GM21381 (cell line): ENCODE measurements around the gene CXCL11.
"Not testable (repeated sequence)": the region's sequence is repeated elsewhere in the genome, so short reads cannot be mapped to it uniquely, and the experiment has no call there.

Source experiments
- ATAC-seq: cut with Tn5 transposase; IDR thresholded peaks from one replicate; pipeline ENCODE4 v1.9.1; 2021; ENCODE audit warnings: mild to moderate bottlenecking, moderate library complexity; ENCODE audit not compliant: unreplicated experiment

Gene CXCL11

DNA sequence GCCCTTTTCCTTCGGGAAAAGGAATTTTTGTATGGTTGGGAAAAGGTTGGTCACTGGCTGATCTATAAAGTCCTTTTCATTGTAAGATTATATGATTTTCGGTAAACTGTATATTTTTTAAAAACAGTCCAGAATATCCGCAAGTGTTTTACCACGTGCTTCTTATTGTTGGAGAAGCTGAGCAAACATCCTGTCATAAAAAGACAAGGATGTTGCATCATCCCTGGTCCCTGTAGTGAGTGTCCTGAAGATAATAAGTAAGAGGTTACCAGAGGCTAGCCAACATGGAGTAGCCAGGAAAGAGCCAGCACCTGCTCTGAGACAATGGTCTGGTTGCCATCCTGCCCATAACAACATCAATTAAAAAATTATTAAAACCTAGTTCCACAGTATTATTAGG lies 33.7 kb downstream of the CXCL11 start:
- no peak for ATAC-seq

GRCh38 chr4:76001700-76002099 lies 34.2 kb downstream of the CXCL11 start:
- no peak for ATAC-seq

DNA sequence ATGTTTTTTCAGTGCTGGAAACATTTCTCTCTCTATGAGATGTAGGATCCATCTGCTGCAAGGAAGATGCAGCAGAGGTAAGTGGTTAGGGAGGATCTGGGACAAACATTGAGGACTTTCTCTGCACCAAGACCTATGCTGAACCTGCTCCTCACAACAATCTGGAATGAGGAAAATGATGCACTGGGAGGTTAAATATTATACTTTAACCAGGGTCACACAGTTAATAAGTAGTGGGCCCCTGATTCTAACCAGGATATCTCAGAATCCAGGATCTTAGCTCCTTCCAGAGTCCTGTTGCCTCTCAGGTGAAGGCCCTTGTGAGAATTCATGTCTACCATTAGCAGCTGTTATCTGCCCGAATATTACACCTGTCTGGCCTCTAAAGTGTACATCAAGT lies 35.6 kb downstream of the CXCL11 start:
- no peak for ATAC-seq

DNA sequence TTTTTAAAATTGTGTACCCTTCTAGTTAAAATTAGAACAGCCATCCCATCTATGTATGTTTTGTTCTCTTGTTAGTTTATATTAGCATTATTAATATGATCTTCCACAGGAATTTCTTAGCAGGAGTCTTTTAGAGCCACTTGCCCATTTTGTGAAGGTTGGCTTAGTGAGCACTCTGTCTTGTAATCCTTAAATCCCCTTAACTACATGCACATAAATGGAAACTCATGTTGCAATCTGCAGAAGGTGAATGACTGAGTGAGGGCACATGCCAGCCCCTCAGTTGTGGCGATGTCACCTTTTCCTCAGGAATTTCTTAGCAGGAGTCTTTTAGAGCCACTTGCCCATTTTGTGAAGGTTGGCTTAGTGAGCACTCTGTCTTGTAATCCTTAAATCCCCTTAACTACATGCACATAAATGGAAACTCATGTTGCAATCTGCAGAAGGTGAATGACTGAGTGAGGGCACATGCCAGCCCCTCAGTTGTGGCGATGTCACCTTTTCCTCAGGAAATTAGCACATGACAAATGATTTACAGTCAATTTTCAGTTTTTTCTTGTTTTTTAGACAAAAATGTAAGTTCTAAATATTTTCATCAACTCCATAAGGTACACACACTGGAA lies 37.2 kb downstream of the CXCL11 start:
- not testable (repeated sequence) for ATAC-seq

DNA sequence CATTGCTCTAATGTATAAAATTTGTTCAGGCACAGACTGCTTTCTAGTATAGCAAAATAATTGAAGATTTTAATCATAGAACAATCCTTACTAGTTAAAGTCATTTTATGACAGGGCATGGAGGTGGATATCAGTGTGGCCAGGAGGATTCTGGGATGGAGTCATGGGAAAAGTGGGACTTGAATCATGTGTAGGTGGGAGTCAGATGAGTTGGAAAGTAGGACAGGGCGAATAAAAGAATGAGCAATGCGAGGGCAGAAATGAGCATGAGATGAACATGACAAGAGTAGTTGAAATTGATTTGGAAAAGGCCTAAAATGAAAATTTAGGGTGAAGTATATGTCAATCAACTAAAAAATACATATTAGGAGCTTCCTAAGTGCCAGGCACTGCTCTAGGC lies 37.9 kb downstream of the CXCL11 start:
- no peak for ATAC-seq

GRCh38 chr4:75997081-75997480 lies 38.8 kb downstream of the CXCL11 start:
- ATAC-seq, result no peak

DNA sequence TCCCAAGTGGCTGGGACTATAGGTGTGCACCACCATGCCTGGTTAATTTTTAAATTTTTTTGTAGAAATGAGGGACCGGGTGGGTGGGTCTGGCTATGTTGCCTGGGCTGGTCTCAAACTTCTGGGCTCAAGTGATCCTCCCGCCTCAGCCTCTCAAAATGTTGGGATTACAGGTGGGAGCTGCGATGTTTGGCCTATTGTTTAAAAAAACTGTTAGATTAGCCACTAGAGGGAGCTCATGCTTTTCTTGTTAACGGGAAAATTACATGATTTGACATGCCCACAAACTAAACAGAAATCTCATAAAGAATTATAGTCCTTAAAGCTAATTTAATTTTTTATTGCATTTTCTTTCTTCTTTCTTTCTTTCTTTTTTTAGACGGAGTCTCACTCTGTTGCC lies 40.1 kb downstream of the CXCL11 start:
- no peak for ATAC-seq

DNA sequence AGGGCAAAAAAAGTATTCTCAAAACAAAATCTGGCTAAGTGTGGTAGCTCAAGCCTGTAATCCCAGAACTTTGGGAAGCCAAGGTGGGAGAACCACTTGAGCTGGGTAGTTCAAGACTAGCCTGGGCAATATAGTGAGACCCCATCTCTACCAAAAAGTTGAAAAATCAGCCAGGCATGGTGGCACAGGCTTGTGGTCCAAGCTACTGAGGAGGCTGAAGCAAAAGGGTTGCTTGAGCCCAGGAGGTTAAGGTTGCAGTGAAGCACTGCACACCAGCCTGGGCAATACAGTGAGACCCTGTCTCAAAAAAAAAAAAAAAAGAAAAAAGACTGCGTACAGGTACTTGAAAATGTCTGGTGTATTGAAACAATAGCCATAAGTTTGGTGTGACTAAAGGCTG lies 43.4 kb downstream of the CXCL11 start:
- no peak for ATAC-seq

DNA sequence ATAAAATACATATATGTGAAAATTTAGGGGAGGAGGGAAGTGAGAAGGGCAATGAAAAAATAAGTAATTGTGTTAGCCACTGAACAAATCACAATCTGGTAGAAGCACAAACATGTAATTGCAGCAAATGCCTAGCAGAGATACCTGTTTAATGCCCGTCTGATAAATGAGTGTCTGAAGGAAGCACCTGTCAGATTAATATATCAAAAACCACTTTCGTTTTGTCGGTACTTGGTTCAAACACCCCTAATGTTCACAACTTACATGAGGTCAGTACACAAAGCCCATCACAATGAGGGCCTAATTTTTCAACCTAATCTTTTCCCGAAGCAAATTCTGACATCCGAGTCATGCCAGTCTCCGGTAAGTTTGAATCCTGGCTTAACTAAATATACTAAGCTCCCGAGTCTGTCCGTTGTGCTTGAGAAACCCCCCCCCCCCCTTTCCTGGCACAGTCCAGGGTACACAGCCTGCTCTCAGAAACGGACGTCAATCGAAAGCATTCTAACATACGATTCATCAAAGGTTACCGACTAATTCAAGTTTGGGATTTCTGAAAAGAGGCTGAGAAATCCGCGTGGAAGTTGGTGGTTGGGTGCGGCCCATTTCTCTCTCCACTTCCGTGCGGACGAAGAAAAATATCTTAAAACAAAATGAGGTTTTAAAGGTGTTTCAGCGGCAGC lies 45.9 kb downstream of the CXCL11 start:
- no peak for ATAC-seq

- ATAC-seq, result no peak
Measured at GRCh38 chr4:75985116-75985515, 50.8 kb downstream of the CXCL11 start.
